HEK293 (cell line): ENCODE results near the gene STARD3.

Source experiments
- AEBP2 ChIP-seq: fragments of 450-650 bp; formaldehyde crosslinking; IDR thresholded peaks from 2 replicates; pipeline ENCODE4 v1.5.1; 2016; ENCODE audit warnings: missing biosample characterization, missing genetic modification characterization, borderline replicate concordance
- GLIS2 ChIP-seq: fragments of 450-650 bp; formaldehyde crosslinking; IDR thresholded peaks from 2 replicates; pipeline ENCODE4 v1.5.1; 2016; ENCODE audit warnings: missing biosample characterization, missing genetic modification characterization
- HIC1 ChIP-seq: fragments of 450-650 bp; formaldehyde crosslinking; IDR thresholded peaks from 2 replicates; pipeline ENCODE4 v1.5.1; 2016; ENCODE audit warnings: missing biosample characterization, missing genetic modification characterization
- IKZF3 ChIP-seq: fragments of 450-650 bp; IDR thresholded peaks from 2 replicates; pipeline ENCODE4 v1.5.0; 2018; ENCODE audit warnings: missing biosample characterization, mild to moderate bottlenecking, missing genetic modification characterization, moderate library complexity
- KLF1 ChIP-seq: fragments of 450-650 bp; formaldehyde crosslinking; IDR thresholded peaks from 2 replicates; pipeline ENCODE4 v1.5.1; 2016; ENCODE audit warnings: missing biosample characterization, missing genetic modification characterization
- KLF7 ChIP-seq: fragments of 450-650 bp; formaldehyde crosslinking; IDR thresholded peaks from 2 replicates; pipeline ENCODE4 v1.5.1; 2016; ENCODE audit warnings: missing biosample characterization, missing genetic modification characterization, borderline replicate concordance
- MEIS1 ChIP-seq: sonication (generic); formaldehyde crosslinking; IDR thresholded peaks from 2 replicates; pipeline ENCODE4 v1.8.1; 2022; ENCODE audit warnings: missing genetic modification reagents, mild to moderate bottlenecking, borderline replicate concordance
- PATZ1 ChIP-seq: fragments of 450-650 bp; formaldehyde crosslinking; IDR thresholded peaks from 2 replicates; pipeline ENCODE4 v1.5.1; 2016; ENCODE audit warnings: missing biosample characterization, missing genetic modification characterization
- PRDM1 ChIP-seq: fragments of 450-650 bp; formaldehyde crosslinking; IDR thresholded peaks from 2 replicates; pipeline ENCODE4; 2016; ENCODE audit warnings: missing biosample characterization, missing genetic modification characterization
- PRDM10 ChIP-seq: fragments of 450-650 bp; formaldehyde crosslinking; IDR thresholded peaks from 2 replicates; pipeline ENCODE4 v1.5.1; 2016; ENCODE audit warnings: missing biosample characterization, missing genetic modification characterization
- SP2 ChIP-seq: fragments of 450-650 bp; formaldehyde crosslinking; IDR thresholded peaks from 2 replicates; pipeline ENCODE4 v1.5.1; 2016; ENCODE audit warnings: missing biosample characterization, missing genetic modification characterization
- SP3 ChIP-seq: fragments of 450-650 bp; formaldehyde crosslinking; IDR thresholded peaks from 2 replicates; pipeline ENCODE4 v1.5.1; 2016; ENCODE audit warnings: missing biosample characterization, missing genetic modification characterization
- WT1 ChIP-seq: fragments of 450-650 bp; formaldehyde crosslinking; IDR thresholded peaks from 2 replicates; pipeline ENCODE4 v1.5.1; 2016; ENCODE audit warnings: missing biosample characterization, missing genetic modification characterization
- ZBTB26 ChIP-seq: fragments of 450-650 bp; formaldehyde crosslinking; optimal IDR thresholded peaks from 2 replicates; pipeline ENCODE3; 2016; ENCODE audit warnings: missing biosample characterization, mild to moderate bottlenecking, missing genetic modification characterization
- ZFHX2 ChIP-seq: fragments of 450-650 bp; formaldehyde crosslinking; conservative IDR thresholded peaks from 2 replicates; pipeline ENCODE4 v1.5.1; 2016; ENCODE audit warnings: missing biosample characterization, missing genetic modification characterization
- ZFP69B ChIP-seq: fragments of 450-650 bp; formaldehyde crosslinking; IDR thresholded peaks from 2 replicates; pipeline ENCODE4 v1.5.1; 2016; ENCODE audit warnings: missing biosample characterization, missing genetic modification characterization
- ZNF19 ChIP-seq: fragments of 450-650 bp; formaldehyde crosslinking; IDR thresholded peaks from 2 replicates; pipeline ENCODE4; 2016; ENCODE audit warnings: missing biosample characterization, missing genetic modification characterization, low read depth
- ZNF202 ChIP-seq: fragments of 450-650 bp; formaldehyde crosslinking; IDR thresholded peaks from 2 replicates; pipeline ENCODE4 v1.5.1; 2016; ENCODE audit warnings: missing biosample characterization, missing genetic modification characterization, borderline replicate concordance
- ZNF248 ChIP-seq: fragments of 450-650 bp; formaldehyde crosslinking; IDR thresholded peaks from 2 replicates; pipeline ENCODE4 v1.5.1; 2017; ENCODE audit warnings: missing biosample characterization, missing genetic modification characterization
- ZNF26 ChIP-seq: fragments of 450-650 bp; formaldehyde crosslinking; IDR thresholded peaks from 2 replicates; pipeline ENCODE4 v1.5.1; 2016; ENCODE audit warnings: missing biosample characterization, missing genetic modification characterization
- ZNF280D ChIP-seq: fragments of 450-650 bp; formaldehyde crosslinking; IDR thresholded peaks from 2 replicates; pipeline ENCODE4 v1.5.1; 2016; ENCODE audit warnings: missing biosample characterization, missing genetic modification characterization
- ZNF335 ChIP-seq: fragments of 450-650 bp; formaldehyde crosslinking; conservative IDR thresholded peaks from 2 replicates; pipeline ENCODE4 v1.5.1; 2016; ENCODE audit warnings: missing biosample characterization, missing genetic modification characterization
- ZNF341 ChIP-seq: fragments of 450-650 bp; formaldehyde crosslinking; IDR thresholded peaks from 2 replicates; pipeline ENCODE4; 2016; ENCODE audit warnings: low read depth, missing biosample characterization, missing genetic modification characterization
- ZNF433 ChIP-seq: fragments of 450-650 bp; formaldehyde crosslinking; IDR thresholded peaks from 2 replicates; pipeline ENCODE4 v1.5.1; 2016; ENCODE audit warnings: missing biosample characterization, missing genetic modification characterization, low read depth
- ZNF664 ChIP-seq: fragments of 450-650 bp; formaldehyde crosslinking; IDR thresholded peaks from 2 replicates; pipeline ENCODE4 v1.5.1; 2016; ENCODE audit warnings: missing biosample characterization, missing genetic modification characterization

Gene STARD3

GRCh38 chr17:39699818-39700147 is 62.8 kb downstream of the STARD3 start, which contains the start of gene ERBB2 (continued):
- TF ChIP-seq PATZ1 = peak; percentile 48; the same call in 1 of the 2 replicates
- TF ChIP-seq ZNF335 (tag by site-specific recombination) = peak; percentile 90
- TF ChIP-seq ZNF433 = no peak
- TF ChIP-seq ZNF26 (tag by site-specific recombination) = no peak
- peak; percentile 14; the same call in 1 of the 2 replicates for TF ChIP-seq KLF1
- peak; percentile 22; the same call in 1 of the 2 replicates for TF ChIP-seq ZNF341 (tag by site-specific recombination)
- TF ChIP-seq HIC1 (tag by site-specific recombination) = peak; percentile 12; the same call in 1 of the 2 replicates
- TF ChIP-seq ZFP69B (tag by site-specific recombination) = no peak
- peak; percentile 67 for TF ChIP-seq SP2 (tag by site-specific recombination)
- TF ChIP-seq ZFHX2 = peak; percentile 68
- peak; percentile 74 for TF ChIP-seq ZBTB26 (tag by site-specific recombination)
- TF ChIP-seq MEIS1 (CRISPR knock-in tag) = no peak
- TF ChIP-seq IKZF3 (tag by site-specific recombination) = peak; percentile 97
- peak; percentile 64; the same call in 1 of the 2 replicates for TF ChIP-seq KLF7 (tag by site-specific recombination)
- TF ChIP-seq ZNF280D (tag by site-specific recombination) = no peak
- TF ChIP-seq ZNF202 (tag by site-specific recombination) = no peak
- TF ChIP-seq WT1 (tag by site-specific recombination) = peak; percentile 82; the same call in 1 of the 2 replicates
- TF ChIP-seq SP3 = 0 out of 2 replicates have a peak, but pooled peaks have one; percentile 42
- no peak for TF ChIP-seq ZNF248 (tag by site-specific recombination)
- TF ChIP-seq AEBP2 (tag by site-specific recombination) = no peak
- TF ChIP-seq ZNF19 (tag by site-specific recombination) = no peak
- peak; percentile 87 for TF ChIP-seq PRDM1
- peak; percentile 53 for TF ChIP-seq GLIS2
- TF ChIP-seq PRDM10 (tag by site-specific recombination) = peak; percentile 52
- no peak for TF ChIP-seq ZNF664
